Measurements from ENCODE around the gene ZBTB22.

GRCh38 chr6:33333666-33334065 lies 16.1 kb upstream of the ZBTB22 start:
- no peak for TF ChIP-seq CTCF (IDR thresholded peaks at IDR 0.05)
- TF ChIP-seq POLR2A (IDR thresholded peaks at IDR 0.05) = no peak

All from transverse colon (tissue), 3 donors.